HG03066 (cell line): ENCODE measurements around the gene ITM2C.
A peak's percentile ranks its signal among the peaks of the same experiment; 100 is the strongest.

ENCODE experiments used
- ATAC-seq: cut with Tn5 transposase; IDR thresholded peaks from one replicate; pipeline ENCODE4 v1.9.1; 2021; ENCODE audit warnings: low read depth; ENCODE audit not compliant: unreplicated experiment

ITM2C gene

DNA sequence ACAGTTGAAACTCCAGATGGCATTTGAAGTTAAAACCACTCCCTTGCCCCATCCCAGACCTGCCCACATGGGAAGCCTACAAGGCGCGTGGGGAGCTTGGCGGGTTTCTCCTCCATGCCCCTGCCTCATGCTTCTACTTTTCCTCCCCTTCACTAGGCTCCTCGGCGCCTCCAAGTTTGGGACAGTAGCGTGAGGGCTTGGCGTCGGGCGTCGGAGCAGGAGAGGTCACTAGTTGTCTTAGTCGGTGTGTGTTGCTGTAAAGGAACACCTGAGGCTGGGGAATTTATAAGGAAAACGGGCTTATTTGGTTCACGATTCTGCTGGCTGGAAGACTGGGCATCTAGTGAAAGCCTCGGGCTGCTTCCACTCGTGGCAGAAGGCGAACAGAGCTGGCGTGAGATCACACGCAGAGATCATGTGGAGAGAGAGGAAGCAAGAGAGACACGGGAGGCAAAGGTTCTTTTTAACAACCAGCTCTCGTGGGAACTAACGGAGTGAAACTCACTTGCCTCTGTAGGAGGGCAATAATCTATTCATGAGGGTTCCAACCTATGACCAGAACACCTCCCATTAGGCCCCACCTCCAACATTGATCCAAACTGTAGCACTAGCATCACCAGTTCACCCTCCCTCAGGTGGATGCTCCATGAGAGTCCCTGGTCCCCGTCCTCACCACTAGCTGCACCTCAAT is 25.3 kb downstream of the ITM2C start:
- ATAC-seq: no peak

DNA sequence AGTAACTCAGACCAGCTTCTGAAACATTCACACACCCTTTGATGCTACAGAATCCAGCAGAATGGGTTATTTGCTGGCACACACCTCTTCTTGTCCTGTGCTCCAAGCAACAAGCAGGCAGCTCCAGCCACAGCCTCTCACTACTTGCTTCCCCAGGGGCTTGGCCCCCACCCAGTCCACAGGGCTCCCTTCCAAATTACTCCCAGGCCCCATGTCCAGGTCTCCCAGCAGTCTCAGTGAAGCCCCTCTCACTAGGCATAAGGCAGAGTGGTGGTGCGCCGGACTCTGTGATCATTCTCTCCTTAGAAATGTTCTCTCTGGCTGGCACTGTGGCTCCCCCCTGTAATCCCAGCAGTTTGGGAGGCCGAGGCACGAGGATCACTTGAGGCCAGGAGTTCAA is 25.9 kb downstream of the ITM2C start:
- ATAC-seq: no peak

DNA sequence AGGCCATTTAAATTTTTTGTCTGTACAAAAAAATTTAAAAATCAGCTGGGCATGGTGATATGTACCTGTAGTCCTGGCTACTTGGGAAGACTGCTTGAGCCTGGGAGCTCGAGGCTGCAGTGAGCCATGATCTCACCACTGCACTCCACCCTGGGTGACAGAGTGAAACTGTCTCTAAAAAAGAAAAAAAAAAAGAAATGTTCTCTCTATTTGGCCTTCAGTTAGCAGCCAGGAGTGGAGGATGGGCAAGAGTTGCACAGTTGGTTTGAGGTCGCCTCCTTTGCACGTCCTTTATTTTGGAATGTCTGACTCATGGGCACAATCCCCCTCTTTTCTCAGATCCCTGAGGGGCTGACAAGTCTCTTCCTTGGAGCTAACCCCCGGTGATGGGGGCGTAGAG is 26.3 kb downstream of the ITM2C start:
- no peak for ATAC-seq

DNA sequence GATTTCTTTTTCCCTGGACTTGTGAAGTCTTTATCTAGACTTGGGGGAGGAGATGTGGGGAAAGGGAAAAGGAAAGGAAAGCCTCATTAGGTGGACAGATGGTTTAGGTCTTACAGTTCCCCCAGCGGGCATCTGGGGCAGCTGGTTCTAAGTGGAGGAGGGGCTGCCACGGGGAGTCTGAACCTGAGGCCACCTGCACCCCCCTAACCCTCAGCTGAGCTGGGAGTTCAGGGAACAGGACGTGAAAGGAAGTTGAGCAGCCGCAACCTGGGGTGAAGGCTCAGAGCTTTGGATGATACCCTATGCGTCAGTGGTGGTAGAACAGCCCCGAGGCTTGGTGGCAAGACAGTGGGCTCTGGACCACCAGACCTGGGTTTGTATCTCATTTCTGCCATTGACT is 26.8 kb downstream of the ITM2C start:
- ATAC-seq: no peak

DNA sequence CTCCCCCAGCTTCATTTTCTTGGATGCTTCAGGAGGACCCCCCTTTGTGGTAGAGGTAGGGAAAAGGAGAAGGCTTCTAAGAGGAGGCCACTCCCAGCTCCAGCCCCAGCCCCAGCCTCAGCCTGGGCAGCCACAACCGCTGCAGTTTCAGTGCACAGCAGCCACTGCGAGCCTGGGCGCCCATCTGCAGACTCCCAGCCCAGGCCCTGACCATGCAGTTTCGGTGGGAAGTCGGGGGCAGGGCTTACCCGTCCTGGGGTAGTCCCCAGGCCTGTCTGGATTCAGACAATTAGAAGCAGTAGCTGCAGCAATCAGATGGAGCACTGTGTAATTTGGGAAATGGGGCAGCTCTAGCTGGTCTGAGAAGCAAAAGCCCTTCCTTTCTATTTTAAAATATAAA is 28.6 kb downstream of the ITM2C start:
- ATAC-seq: peak; percentile 74

DNA sequence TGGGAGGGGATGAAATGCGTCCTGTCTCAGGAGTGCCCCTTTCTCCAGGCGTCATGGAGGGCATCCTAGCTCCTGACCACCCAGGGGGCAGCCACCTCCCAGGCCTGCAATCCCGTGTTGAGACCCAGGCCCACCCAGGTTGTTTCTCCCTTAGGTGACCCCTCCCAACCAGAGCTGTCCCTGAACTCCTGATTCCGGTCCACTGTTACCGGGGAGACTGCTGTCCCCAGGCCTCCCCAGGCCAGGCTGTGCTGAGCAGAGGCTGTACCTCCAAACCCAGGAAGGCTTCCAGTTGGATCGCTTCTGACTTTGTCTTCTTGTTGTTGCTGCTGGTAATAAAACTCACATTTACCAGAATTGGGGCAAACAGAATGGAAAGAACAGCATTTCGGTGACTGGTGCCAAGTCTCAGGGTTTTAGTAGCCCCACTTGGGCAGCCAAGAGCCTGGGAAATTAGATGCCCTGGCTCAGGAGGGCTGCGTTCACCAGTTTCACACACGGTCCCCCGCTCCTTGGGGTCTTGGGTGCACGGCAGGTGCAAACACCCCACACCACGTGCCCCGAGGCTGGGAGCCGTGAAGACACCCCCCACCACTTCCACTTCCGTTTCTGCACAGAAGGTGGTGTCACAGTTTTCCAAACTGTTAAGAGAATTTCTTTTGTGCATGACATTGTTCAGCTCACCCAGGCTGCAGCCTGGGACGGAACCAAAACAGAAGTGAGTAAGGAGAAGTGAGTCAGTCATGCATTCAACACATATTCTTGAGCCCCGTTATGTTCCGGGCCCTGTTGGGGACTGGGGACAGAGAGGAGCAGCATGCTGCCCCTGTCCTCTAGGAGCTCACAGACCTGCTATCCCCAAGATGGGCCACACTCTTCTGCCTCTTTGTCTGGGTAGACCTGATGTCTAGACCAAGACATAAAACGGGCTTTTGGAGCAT is 29.4 kb downstream of the ITM2C start:
- ATAC-seq: no peak

DNA sequence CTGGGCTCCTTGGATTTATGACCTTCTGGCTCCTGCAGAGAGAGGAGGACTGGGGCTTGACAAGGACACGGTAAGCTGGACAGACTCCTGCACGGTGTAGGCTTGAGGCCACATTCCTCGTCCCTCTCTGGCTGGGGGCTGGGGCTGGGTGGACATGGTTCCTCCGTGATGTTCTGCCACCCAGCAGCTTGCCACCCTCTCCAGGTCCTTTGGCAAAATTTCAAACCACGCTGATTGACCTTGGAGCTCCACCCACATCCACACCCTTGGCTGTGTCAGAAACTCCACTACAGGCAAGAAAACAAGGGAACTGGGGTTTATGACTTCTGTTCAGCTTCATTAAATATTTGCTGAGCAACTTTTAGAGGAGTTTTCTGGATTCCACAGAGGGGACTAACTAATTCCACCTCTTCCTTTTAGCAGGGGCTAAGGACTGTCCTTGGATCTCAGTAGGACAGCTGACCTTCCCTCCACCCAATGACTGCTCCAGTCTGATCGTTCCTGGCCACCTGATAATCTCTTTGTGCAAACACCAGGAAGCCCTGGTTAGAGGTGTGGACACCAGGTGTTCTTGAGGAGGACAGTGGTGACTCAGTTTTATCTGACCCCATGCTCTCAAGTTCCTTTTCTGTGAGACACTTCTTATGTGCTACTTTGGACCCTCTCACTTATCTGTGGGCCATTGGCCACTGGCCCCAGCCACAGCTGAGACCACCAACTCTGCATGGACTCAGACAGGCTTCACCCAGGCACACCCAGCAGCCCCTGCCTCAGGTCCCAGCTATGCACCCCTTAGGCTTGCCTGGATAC is 31.0 kb downstream of the ITM2C start:
- ATAC-seq: no peak

DNA sequence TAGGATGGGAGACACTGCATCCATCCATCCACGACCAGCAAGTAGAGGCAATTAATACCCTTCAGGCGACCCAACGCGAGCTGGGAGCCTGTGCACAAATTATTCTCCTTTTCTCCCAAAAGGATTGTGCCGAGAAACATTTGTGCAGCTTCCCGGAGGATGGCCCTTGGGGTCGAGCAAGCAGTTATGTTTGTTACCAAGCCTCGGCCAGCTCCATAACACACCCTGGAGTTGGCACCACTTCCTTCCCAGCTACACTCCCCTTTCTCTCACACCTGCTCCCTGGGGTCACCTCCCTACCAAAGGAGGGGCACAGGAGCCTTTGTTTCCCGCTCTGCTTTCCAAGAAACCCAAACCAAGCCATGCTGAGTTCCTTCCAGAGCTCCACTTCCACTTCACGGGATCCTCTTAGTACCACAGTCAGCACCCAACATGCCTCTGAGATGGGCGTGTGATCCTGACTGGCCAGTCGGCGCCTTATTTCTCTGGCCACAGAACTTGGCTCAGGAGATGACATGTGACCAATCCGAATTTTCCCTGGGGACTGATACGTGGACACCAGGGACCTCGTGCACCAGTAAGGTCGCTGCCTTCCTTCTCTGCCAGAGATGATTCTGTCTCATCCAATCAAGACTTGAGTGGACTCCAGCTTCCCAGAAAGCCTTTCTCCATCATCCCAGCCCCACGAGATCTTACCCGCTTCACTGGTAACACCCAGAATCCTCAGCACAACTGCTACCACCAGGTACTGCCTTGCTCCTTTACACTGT is 31.8 kb downstream of the ITM2C start:
- no peak for ATAC-seq

DNA sequence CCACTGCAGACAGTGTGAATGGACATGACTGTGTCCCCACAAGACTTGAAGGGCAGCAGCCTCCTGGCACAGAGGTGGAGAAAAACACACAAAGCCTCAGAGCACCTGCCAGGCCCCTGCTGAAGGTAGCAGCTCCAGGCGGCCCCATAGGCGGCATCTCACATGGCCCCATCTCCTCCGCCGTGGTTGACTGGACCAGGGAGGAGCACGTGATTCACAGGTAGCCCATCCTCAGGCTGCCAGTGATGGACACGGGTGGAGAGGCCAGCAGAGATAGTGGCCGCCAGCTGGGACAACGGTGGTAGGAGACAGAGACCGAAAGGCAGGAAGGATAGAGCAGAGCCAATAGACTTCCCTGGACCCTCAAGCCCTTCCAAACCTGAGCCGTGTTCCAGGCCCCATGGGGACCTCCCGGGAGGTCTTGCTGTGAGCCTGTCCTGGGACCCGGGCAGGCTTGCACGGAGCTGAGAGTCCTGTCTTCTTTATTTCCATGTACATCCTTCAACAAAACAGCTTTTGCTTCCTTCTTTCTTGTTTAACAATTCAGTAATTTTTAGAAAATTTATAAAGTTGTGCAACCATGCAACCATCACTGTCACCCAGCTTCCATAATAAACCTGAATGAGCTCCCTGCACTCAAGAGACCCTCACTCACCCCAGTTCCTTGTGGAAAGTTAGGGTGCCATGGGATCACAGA is 33.4 kb downstream of the ITM2C start:
- no peak for ATAC-seq

DNA sequence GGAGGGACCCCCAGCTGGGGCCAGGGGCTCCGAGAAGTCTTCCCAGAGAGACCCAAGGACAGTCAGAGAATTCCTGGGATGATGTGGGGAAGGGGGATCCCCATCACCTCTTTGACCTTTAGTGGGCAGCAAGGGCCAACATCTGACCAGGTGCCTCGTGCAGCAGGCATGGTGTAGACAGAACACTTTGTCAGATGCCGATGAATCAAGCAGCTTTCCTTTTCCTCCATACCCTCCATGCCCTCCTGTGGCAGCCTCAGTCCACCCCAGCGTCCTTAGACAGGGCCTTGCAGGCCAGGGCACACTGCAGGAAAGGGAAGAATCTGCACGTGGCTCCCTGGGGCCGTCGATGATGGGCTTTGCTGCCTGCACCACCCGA is 34.0 kb downstream of the ITM2C start:
- ATAC-seq: no peak

DNA sequence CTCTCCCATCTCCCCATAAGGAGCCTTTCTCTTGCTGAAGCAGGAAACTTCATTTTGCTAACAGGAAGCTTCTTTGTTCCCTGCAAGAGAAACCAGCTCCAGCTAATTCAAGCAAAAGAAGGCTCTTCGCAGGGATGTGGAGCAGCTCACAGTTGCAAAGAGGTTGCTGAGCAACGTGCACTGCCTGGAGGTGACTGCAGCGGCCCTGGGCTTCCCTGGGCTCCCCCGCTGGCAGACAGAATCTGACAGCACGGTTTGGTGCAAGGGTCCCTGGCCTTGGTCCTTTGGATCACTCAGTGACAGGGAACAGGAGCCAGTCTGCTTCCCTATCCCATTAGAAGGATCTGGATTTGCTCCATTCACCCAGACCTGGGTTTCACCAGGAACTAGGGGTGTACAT is 34.5 kb downstream of the ITM2C start:
- no peak for ATAC-seq

DNA sequence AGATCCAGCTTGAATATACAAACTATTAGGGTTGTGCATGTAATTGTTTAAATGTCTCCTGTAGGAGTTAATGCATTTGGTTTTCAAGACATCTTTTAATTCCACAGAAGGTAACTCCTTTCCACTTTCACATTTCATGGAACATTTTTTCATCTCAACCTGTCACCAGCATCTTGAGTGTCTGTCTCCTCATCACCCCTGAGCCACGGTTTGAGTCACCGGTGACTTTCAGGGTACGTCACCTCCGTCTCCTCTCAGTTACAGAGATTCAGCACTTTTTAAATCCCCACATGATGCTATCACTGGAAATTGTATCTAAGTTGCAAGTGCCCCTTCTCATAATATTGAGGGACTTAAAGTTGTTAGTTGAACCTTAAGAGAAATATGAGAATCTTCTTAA is 35.0 kb downstream of the ITM2C start:
- no peak for ATAC-seq

DNA sequence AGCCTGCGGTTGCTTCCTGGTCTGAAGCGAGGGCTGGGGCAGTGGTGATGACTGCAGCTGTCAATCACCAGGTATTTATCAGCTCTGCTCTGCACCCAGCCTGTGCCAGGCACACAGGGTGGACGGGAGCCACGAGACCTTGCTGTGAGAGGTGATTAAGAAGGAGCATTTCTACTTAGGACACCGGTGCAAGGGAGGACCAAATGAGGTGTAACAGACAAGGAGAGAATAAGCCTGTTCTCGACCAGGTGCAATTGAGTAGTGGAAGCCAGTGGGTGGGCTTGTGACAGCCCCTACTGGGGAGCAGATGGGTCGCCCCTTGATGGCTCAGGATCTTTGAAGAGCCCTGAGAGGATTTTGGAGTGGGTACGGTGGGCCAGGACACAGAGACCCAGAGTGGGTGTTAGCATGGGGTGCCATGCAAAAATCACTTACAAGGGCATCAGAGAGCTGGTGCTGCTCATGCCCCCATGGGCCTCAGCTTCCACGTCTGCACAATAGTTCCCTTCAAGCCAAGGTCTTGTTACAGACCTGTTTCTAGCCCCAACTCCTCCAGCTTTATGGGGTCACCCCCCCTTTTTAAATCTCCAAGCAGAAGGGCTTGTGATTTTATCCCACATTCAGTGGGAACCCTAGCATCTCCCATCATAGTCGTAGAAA is 35.7 kb downstream of the ITM2C start:
- ATAC-seq: no peak

DNA sequence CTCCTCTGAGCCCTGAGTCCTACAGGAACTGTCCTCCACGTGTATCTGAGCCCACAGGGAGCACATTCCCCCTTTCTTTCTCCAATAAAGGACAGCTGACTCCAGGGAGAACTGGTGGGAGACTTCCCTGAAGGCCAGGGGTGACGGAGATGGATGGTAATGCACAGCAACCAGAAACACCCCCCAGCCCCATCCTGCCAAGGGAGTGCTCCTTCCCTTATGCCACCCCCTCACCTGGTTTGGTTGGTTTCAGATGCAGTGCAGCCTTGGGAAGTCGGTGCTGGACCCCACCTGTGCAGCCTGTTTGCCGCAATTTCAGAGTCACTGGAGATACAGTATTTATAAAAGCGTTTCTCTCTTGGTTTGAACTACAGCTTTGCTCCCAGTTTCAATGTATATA is 36.3 kb downstream of the ITM2C start:
- ATAC-seq: no peak

DNA sequence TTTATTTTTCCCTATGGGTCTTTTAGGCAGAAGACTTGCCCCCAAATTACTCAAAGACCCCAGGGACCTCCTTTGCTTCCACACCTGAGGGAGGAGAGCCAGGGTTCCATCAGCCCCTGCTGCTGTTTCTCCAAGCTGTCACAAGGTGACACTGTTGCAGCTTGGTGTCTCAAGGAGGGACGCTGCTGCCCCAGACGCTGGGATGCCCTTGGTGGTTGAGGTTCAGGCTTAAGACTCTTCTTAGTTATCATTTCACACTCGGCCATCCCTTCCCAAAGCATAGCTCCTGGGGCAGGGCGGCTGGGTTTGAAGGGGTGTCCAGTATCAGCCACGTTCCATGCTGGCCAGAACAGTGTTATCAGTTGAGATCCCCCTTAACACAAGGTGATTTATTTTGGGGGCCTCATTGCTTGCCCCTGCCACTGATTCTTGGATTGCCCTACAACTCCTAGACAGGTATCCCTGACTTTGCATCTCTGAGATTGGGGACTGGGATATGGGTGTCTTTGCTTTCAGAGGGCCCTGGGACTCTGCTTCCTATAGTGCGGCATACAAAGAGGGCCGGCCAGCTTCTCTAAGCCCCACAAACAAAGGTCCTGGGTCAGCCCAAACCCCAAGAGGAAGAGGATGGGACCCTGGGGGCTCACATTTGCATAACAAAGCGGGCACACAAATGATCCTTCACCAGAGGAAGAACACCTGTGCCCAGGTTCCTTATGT is 37.6 kb downstream of the ITM2C start:
- no peak for ATAC-seq

DNA sequence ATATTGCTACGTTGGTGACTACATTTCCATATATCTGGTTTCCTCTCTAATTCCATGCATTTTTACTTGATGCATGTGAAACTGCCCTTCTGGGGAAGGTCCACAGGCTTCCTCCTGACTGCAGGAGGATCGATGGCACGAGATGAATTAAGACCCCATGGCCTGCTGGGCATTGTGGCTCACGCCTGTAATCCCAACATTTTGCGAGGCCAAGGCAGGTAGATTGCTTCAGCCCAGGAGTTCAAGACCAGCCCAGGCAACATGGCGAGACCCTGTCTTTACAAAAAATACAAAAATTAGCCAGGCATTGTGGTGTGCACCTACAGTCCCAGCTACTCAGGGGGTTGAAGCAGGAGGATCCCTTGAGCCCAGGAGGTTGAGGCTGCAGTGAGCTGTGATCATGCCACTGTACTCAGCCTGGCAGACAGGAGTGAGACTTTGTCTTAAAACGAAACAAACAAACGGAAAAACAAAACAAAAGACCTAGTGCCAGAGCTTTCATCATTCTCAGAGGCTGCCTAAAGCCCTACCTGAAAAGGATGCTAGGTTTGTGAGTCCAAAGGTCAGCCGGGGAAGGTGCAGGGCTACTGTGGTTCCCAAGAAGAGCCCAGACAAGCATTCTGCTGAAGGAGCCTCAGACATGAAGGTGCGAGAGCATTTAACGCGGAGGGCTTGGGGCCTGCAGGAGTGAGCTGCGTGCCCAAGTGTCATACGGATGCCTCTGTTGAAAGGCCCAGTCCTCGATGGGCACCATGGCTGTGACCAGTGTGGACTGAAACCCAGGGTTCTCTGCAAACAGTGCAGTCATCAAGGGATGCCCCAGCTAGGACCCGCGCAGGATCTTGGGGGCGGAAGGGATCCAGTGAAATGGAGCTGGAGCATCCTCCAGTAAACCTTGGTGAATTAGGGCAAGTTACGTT is 38.7 kb downstream of the ITM2C start:
- ATAC-seq: no peak

DNA sequence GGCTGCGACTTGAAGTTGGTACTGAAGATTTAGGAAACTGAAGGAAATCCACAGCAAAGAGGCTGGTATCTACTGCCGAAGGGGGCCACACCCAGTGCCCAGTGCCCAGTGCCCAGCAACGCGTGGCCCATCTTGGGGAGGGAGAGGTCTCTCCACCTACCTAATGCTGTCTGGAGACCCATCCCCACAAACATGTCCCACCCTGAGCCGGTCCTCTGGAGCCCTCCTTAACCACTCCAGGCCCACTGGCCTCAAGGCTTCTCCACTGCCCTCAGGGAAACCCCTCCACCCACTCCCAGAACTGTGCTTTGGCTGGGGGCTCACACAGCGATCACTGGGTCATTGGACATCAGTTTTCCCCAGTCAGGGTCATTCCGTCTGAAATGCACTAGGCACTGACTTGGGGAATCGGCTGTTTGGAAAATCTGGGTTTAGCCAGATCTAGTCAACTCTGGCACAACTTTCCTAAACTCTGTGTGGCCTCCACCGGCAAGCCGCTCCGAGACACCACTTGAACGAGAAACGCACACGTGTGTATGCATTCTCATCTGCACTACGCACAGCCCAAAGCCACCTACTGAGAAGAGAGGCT is 40.2 kb downstream of the ITM2C start:
- no peak for ATAC-seq
